Endothelial cell (in vitro differentiated cells): ENCODE data around the gene MMP14. TPM values are rescaled to one million over a fixed set of nuclear protein-coding genes. Genes with fewer than 3 reads are reported as not detected.
"Not testable (repeated sequence)": the region's sequence is repeated elsewhere in the genome, so short reads cannot be mapped to it uniquely, and the experiment has no call there.

Experiments used
- DNase-seq: peaks from one replicate; pipeline ENCODE4 v3.0.0; 2021; ENCODE audit warnings: low spot score
- H3K27ac Mint-ChIP-seq: one replicate; pipeline ENCODE4 v1.8.0; 2021; ENCODE audit warnings: mixed read lengths, inconsistent platforms; ENCODE audit not compliant: unreplicated experiment
- H3K27me3 Mint-ChIP-seq: one replicate; pipeline ENCODE4 v1.8.0; 2021; ENCODE audit warnings: mild to moderate bottlenecking, moderate library complexity, mixed read lengths, inconsistent platforms; ENCODE audit not compliant: unreplicated experiment
- H3K36me3 Mint-ChIP-seq: one replicate; pipeline ENCODE4 v1.8.0; 2021; ENCODE audit warnings: mild to moderate bottlenecking, low read depth, mixed read lengths, inconsistent platforms; ENCODE audit not compliant: unreplicated experiment
- H3K4me1 Mint-ChIP-seq: one replicate; pipeline ENCODE4 v1.8.0; 2021; ENCODE audit warnings: mild to moderate bottlenecking, mixed read lengths, inconsistent platforms; ENCODE audit not compliant: unreplicated experiment
- H3K4me3 Mint-ChIP-seq: one replicate; pipeline ENCODE4 v1.8.0; 2021; ENCODE audit warnings: mild to moderate bottlenecking, mixed read lengths, inconsistent platforms; ENCODE audit not compliant: unreplicated experiment
- H3K9me3 Mint-ChIP-seq: one replicate; pipeline ENCODE4 v1.8.0; 2021; ENCODE audit warnings: mixed read lengths, inconsistent platforms; ENCODE audit not compliant: unreplicated experiment
- long read RNA-seq: library from polyadenylated mRNA; unstranded; transcript quantifications from one replicate; pipeline ENCODE4 v2.0.0, GENCODE V29; 2020; ENCODE audit not compliant: unreplicated experiment
- total RNA-seq: library from RNA; stranded (reverse); fragmentation: NEBNext Ultra II Directional; extraction: Animal tissue kit (Norgen Biotek cat#: 25700); gene quantifications from one replicate; pipeline ENCODE4 v1.2.1, GENCODE V29; 2021; ENCODE audit not compliant: unreplicated experiment
- TF ChIP-seq, protein P1 (sequence below): fragments of 200-600 bp; sonication (generic); IDR thresholded peaks from one replicate; pipeline ENCODE4 v1.5.0; 2021; ENCODE audit warnings: antibody characterized with exemption; ENCODE audit not compliant: unreplicated experiment

The MMP14 gene
- total RNA-seq = 819 TPM
- long read RNA-seq, partial matches to known transcripts = 4 of 8 reads
- long read RNA-seq, other reads (novel, unspliced or antisense) = 0 of 8 reads

GRCh38 chr14:22836301-22837113, at the start of gene MMP14:
TSS of gene MMP14 (plus strand) at chr14:22836585. CDS start at chr14:22836818, 233 bp downstream.
- Mint-ChIP-seq H3K27ac (peak within 1 kb of the TSS; percentile 96), H3K4me1 (peaks cover 61% of the 10 kb centered on the region), H3K36me3 (peaks cover 19% of the 10 kb centered on the region), H3K27me3 (peaks cover 21% of the 10 kb centered on the region), H3K4me3 (peak within 1 kb of the TSS; percentile 100), H3K9me3 (no peaks in the 10 kb centered on the region)
- peak; percentile 56 for DNase-seq
- TF ChIP-seq, protein P1, sequence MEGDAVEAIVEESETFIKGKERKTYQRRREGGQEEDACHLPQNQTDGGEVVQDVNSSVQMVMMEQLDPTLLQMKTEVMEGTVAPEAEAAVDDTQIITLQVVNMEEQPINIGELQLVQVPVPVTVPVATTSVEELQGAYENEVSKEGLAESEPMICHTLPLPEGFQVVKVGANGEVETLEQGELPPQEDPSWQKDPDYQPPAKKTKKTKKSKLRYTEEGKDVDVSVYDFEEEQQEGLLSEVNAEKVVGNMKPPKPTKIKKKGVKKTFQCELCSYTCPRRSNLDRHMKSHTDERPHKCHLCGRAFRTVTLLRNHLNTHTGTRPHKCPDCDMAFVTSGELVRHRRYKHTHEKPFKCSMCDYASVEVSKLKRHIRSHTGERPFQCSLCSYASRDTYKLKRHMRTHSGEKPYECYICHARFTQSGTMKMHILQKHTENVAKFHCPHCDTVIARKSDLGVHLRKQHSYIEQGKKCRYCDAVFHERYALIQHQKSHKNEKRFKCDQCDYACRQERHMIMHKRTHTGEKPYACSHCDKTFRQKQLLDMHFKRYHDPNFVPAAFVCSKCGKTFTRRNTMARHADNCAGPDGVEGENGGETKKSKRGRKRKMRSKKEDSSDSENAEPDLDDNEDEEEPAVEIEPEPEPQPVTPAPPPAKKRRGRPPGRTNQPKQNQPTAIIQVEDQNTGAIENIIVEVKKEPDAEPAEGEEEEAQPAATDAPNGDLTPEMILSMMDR = no peak

- Mint-ChIP-seq H3K36me3 (no peaks in the 10 kb centered on the region), H3K4me3 (no peak overlapping the region), H3K27me3 (peaks cover 3% of the 10 kb centered on the region), H3K27ac (no peak overlapping the region), H3K9me3 (no peaks in the 10 kb centered on the region), H3K4me1 (peaks cover 13% of the 10 kb centered on the region)
- TF ChIP-seq, protein P1 = no peak
- no peak for DNase-seq
Observed at GRCh38 chr14:22786685-22787084, 49.7 kb upstream of the MMP14 start.

GRCh38 chr14:22791301-22791700, 45.1 kb upstream of the MMP14 start:
- TF ChIP-seq, protein P1 = no peak
- H3K4me3 Mint-ChIP-seq = no peak overlapping the region
- no peak overlapping the region for H3K27ac Mint-ChIP-seq
- no peaks in the 10 kb centered on the region for H3K9me3 Mint-ChIP-seq
- peaks cover 2% of the 10 kb centered on the region for H3K4me1 Mint-ChIP-seq
- H3K36me3 Mint-ChIP-seq = peaks cover 4% of the 10 kb centered on the region
- DNase-seq = no peak
- H3K27me3 Mint-ChIP-seq = peaks cover 3% of the 10 kb centered on the region

GRCh38 chr14:22792158-22792557, 44.2 kb upstream of the MMP14 start:
- H3K27ac Mint-ChIP-seq = no peak overlapping the region
- H3K27me3 Mint-ChIP-seq = peaks cover 3% of the 10 kb centered on the region
- no peaks in the 10 kb centered on the region for H3K9me3 Mint-ChIP-seq
- peaks cover 4% of the 10 kb centered on the region for H3K36me3 Mint-ChIP-seq
- TF ChIP-seq, protein P1 = no peak
- H3K4me1 Mint-ChIP-seq = no peaks in the 10 kb centered on the region
- DNase-seq = no peak
- no peak overlapping the region for H3K4me3 Mint-ChIP-seq

- not testable (repeated sequence) for H3K4me1 Mint-ChIP-seq, H3K27me3 Mint-ChIP-seq
Observed at GRCh38 chr14:22793550-22793949, 42.8 kb upstream of the MMP14 start.

More at GRCh38 chr14:22793550-22793949, 42.8 kb upstream of the MMP14 start:
- not testable (repeated sequence) for H3K27ac Mint-ChIP-seq, H3K9me3 Mint-ChIP-seq, H3K36me3 Mint-ChIP-seq, DNase-seq, H3K4me3 Mint-ChIP-seq
